GM21723 (cell line): ENCODE measurements around the gene ZC3H13.
A peak's percentile ranks its signal among the peaks of the same experiment; 100 is the strongest.

Experiments used
- ATAC-seq: cut with Tn5 transposase; IDR thresholded peaks from one replicate; pipeline ENCODE4 v1.9.1; 2021; ENCODE audit warnings: mild to moderate bottlenecking, moderate library complexity; ENCODE audit not compliant: unreplicated experiment

Gene ZC3H13

GRCh38 chr13:46052319-46053161 lies at the start of gene ZC3H13:
ZC3H13 (minus strand) TSS chr13:46052746; CDS start chr13:46045507, 7,239 bp downstream.
- ATAC-seq: peak; percentile 99

- no peak for ATAC-seq
These were observed 49.7 kb upstream of the ZC3H13 start for GRCh38 chr13:46102255-46102605.

- ATAC-seq: no peak
These were observed 49.1 kb upstream of the ZC3H13 start for GRCh38 chr13:46101484-46102254.

- ATAC-seq: no peak
These were observed 48.5 kb upstream of the ZC3H13 start for GRCh38 chr13:46101002-46101401.

- ATAC-seq: no peak
These were observed 47.8 kb upstream of the ZC3H13 start for GRCh38 chr13:46100191-46100815.

- no peak for ATAC-seq
These were observed 45.1 kb upstream of the ZC3H13 start for GRCh38 chr13:46097663-46098062.

- ATAC-seq: no peak
These were observed 44.5 kb upstream of the ZC3H13 start for GRCh38 chr13:46097015-46097414.

GRCh38 chr13:46094478-46094877 lies 41.9 kb upstream of the ZC3H13 start:
- no peak for ATAC-seq

GRCh38 chr13:46088821-46089562 lies 36.4 kb upstream of the ZC3H13 start:
- no peak for ATAC-seq

- no peak for ATAC-seq
These were observed 34.9 kb upstream of the ZC3H13 start for GRCh38 chr13:46087481-46087880.

- ATAC-seq: no peak
These were observed 34.4 kb upstream of the ZC3H13 start for GRCh38 chr13:46086985-46087384.

- no peak for ATAC-seq
These were observed 33.9 kb upstream of the ZC3H13 start for GRCh38 chr13:46086421-46086922.

GRCh38 chr13:46085737-46086136 lies 33.2 kb upstream of the ZC3H13 start:
- ATAC-seq: no peak

- no peak for ATAC-seq
These were observed 29.8 kb upstream of the ZC3H13 start for GRCh38 chr13:46082324-46082723.

- no peak for ATAC-seq
These were observed 27.2 kb upstream of the ZC3H13 start for GRCh38 chr13:46079770-46080169.

GRCh38 chr13:46077265-46077664 lies 24.7 kb upstream of the ZC3H13 start:
- no peak for ATAC-seq

- no peak for ATAC-seq
These were observed 24.3 kb upstream of the ZC3H13 start for GRCh38 chr13:46076827-46077226.

GRCh38 chr13:46075811-46076210 lies 23.3 kb upstream of the ZC3H13 start:
- no peak for ATAC-seq

GRCh38 chr13:46071590-46072249 lies 19.2 kb upstream of the ZC3H13 start:
- ATAC-seq: peak; percentile 91

- no peak for ATAC-seq
These were observed 10.7 kb upstream of the ZC3H13 start for GRCh38 chr13:46063292-46063691.
